Occipital lobe (tissue), 2 donors: Measurements from ENCODE around the gene UBR1. TPM values are rescaled to one million over a fixed set of nuclear protein-coding genes. Genes with fewer than 3 reads are reported as not detected.
"Not testable (repeated sequence)": the region's sequence is repeated elsewhere in the genome, so short reads cannot be mapped to it uniquely, and the experiment has no call there.

ENCODE experiments used
- DNase-seq: peaks from one replicate; lab custom pipeline; 2025; lab: John Stamatoyannopoulos, UW
- total RNA-seq: library from RNA; depleted of rRNA; stranded (reverse); fragments of >200 nt; gene quantifications from one replicate; pipeline ENCODE4 v1.2.3, GENCODE V29; 2014

Gene UBR1
- total RNA-seq, 1 donor from 2014 or later, result 68.3 TPM

GRCh38 chr15:43056696-43057095, 49.1 kb downstream of the UBR1 start:
- no peak for DNase-seq

DNA sequence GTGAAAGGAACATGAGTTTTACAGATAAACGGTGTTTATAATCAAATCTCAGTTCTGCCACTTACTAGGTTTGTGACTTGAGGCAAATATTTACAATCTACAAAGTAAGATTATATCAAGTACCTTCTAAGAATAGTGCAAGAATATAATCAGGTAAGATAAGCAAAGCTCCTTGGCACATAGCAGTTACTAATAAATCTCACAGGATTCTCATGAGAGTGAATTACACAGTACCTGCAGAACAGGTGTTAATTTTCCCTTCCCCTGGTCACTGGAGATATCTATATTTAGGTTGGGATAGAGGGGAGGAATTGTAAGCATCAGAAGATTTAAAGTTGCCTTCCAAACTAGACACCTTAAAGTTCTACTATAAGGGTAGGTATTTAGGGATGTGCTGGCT, 53.0 kb downstream of the UBR1 start:
- no peak for DNase-seq

- DNase-seq, result no peak
These were observed 56.9 kb downstream of the UBR1 start for GRCh38 chr15:43048935-43049334.

DNA sequence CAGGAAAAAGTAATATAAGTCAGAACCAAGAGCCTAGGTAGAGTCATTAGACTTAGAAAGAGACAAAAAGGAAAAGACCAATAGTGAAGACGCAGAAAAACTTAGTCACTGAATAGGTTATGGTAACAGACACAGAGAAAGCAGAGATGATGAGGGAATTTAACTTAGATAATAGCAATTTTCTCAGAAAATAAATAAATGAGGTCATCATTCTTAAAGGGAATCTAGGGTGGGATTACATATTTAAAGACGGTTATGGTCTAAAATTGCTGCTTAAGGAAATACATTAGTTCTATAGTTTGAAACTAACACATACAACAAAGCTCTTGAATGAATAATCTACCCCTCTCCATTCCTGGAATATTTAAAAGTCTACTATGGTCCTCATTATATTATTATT, 59.4 kb downstream of the UBR1 start:
- no peak for DNase-seq

DNA sequence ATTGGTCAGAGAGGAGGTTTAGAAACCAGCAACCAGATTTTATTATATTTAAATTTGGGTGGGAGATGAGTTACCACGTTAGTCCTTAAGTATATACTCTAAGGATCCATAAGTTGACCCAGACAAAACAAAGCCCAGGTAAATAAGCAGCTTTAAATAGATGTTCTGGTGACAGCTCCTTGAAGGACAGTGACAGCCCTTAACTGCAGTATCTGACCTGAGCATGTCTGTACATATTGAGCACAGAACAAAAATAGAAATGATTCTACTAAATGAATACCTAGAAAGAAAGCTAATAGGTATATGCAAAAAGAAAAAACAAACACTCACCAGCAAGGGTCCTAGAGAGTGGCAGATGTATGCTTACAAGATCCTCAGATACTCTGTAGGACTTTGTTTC, 63.0 kb downstream of the UBR1 start:
- no peak for DNase-seq

DNA sequence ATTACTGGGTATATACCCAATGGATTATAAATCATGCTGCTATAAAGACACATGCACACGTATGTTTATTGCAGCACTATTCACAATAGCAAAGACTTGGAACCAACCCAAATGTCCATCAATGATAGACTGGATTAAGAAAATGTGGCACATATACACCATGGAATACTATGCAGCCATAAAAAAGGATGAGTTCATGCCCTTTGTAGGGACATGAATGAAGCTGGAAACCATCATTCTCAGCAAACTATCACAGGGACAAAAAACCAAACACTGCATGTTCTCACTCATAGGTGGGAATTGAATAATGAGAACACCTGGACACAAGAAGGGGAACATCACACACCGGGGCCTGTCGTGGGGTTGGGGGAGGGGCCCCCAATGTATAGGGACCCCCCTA, 64.8 kb downstream of the UBR1 start:
- DNase-seq, result not testable (repeated sequence)

GRCh38 chr15:43035240-43035639, 70.6 kb downstream of the UBR1 start:
- not testable (repeated sequence) for DNase-seq

DNA sequence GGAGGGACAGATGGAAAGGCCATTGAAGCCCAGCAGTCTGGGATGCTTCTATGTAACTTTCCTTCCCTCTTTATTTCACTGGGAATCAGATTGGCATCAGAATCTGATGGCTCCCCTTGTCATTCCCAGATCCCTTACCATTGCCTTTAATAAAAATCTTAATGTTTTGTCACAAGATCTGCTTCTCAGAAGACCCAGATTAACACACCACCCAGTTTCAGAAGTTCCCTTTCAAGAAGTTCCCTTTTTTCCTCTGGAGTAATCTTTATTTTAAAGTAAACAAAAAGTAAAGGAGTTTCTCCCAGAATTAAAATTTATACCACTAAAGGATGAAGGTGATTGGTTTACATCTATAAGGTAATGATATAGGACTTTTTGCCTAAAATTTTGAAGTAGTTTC, 76.4 kb downstream of the UBR1 start:
- DNase-seq, result no peak

- DNase-seq, result no peak
These were observed 80.7 kb downstream of the UBR1 start for GRCh38 chr15:43025150-43025549.

- DNase-seq, result not testable (repeated sequence)
These were observed 91.2 kb downstream of the UBR1 start for GRCh38 chr15:43014671-43015070.

GRCh38 chr15:43009206-43009605, 96.6 kb downstream of the UBR1 start:
- DNase-seq, result no peak

GRCh38 chr15:43008150-43008549, 97.7 kb downstream of the UBR1 start:
- DNase-seq, result no peak

DNA sequence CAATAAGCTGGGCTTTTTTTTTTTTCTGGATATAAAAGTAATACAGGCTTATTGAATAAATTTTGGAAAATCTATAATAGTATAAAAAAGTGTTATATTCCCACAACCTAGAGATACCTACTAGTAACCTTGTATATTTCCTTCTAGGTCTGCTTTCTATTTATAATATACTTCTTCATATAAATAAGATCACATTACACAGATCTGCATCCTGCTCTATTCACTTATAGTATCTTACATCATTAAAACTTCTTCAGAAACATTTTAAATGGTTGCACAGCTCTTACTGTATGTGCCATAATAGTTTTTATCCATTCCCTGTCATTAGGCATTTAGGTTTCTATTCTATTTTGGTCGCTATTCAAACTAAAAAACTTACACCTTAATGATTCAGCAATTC, 98.3 kb downstream of the UBR1 start:
- DNase-seq, result no peak

DNA sequence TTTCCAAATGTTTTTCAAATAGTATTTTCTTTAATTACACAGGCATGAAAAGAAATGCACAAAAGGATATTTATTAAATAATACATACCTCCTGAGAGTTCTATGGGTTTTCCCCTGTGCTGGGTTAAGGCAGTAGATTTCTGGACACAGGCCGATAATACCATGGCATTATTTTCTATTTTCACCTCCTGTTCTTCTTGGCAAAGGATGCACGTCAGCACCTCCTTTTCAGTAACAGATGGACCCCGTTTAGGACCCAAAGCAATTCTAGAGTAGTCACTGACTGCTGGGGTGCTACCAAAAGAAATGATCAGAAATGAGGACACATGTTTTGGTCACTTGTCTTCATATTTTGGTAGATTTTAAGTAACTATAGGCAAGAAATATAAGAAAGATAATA, 98.8 kb downstream of the UBR1 start:
- no peak for DNase-seq

GRCh38 chr15:43004886-43005595, 100.8 kb downstream of the UBR1 start:
- not testable (repeated sequence) for DNase-seq

DNA sequence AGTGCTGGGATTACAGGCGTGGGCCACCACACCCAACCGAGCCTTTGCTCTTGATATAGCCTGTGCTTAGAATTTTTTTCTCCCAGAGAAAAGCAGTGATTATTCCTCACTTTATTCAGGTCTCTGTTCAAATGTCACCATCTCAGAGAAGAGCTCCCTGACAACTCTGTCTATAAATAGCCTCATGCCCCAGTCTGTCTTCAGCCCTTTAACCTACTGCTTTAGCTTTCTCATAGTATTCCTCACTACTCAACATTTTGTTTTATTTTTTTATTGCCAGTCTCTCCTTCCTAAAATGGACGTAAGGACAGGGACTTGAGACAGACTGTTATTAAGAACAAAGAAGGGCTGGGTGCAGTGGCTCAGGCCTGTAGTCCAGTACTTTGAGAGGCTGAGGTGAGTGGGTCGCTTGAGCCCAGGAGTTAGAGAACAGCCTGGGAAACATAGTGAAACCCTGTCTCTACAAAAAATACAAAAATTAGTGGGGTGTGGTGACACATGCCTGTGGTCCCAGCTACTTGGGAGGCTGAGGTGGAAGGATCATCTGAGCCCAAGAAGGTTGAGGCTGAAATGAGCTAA, 106.5 kb downstream of the UBR1 start:
- no peak for DNase-seq

DNA sequence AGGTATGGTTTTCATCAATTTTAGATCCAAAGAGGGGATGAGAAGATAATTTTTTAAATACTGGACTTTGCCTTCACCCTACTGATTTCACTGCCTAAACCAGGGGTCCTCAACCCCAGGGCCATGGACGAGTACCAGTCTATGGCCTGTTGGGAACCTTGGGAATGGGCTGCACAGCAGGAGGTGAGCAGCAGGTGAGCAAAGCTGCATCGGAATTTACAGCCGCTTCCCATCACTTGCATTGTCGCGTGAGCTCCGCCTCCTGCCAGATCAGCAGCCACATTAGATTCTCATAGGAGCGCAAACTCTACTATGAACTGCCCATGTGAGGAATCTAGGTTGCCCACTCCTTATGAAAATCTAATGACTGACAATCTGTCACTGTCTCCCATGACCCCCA, 109.0 kb downstream of the UBR1 start:
- DNase-seq, result no peak

DNA sequence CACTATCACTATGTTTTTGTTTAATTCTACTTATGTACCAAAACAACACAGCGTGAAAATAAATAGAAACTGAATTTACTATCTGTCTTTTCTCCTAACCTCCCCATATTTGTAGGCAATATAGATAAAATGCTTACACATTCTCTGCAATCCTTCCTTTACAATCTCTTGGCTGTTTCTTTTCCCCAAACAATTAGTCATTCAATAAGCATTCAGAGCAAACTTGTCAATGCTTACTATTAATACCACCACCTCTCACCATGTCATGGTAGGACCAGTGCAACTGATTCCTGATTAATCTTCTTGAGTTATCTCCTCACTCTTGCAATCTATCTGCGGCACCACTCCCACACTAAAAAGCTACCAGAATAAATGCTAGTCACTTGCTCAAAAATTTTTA, 111.3 kb downstream of the UBR1 start:
- no peak for DNase-seq

DNA sequence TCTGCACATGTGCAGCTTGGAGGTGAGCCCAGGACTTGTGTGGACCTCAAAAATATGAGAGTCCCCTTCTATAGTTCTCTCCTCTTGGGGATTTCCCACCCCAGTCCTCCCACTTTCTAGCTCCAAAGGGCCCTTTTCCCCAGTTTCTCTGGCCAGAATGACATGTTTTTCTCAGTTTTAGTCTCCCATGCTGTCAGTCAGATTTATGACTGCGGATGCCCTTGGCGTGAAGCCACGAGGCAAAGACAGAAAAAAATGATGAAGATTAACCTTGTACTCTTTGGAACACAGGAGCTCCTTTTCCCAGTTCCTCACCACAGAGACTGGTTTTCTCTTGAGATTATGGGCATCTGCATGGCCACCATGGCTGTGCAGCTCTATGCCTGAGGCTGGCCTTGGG, 113.2 kb downstream of the UBR1 start:
- DNase-seq, result no peak

DNA sequence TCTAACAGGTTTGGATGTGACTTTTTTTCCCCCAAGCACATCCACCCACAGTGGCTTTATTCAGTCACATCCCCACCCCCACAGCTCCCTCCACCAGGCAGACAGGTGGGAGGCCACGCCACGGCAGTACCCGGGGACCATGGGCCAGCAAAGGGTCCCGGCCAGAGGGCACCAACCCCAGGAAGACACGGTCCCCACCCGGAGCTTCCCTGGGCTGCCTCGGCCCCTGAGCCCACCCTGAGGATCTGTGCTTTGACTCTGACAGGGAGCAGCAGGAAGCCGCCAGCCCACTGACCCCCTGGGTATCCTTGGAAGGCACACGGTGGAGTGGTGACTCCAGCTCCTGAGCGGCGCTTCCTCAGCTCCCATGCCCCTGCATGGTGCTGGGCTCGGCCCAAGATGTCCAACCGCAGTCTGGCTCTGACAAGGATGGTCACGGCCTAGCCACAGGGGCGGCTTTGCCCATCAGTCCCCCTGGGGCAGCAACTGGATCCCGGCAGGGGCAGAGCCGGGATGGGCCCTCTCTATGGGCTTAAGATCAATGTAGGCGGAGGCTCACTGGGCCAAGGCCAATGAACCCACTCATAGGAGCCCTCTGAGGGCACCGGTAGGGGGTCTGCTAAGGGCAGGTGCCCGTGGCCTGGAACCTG, 119.0 kb downstream of the UBR1 start:
- no peak for DNase-seq

DNA sequence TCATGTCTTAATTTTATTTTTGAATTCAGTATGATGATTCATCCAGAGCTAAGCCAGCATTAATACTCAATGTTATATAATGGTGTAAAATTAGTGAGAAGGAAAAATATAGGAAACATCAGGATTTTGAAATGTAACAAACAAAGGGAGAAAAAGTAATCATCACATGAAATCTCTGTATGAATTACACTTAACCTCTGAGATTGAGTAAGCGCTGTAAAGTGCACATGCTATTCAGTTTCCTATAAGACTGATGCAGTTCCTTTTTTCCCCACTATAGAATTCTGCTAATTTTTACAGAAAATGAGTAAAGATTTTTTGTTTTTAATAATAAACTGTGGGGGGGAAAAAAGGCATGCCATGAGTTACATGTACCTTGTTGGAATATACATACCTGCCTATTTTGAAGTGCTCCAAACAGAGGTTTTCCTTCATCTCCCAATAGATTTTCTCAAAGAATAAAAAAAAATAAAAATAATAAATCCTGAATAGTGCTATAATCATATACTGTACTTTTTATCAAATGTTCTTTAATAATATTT, 121.3 kb downstream of the UBR1 start:
- DNase-seq, result no peak

- DNase-seq, result not testable (repeated sequence)
These were observed 126.7 kb downstream of the UBR1 start for GRCh38 chr15:42979113-42979512.
